ENCODE results near the gene C1GALT1C1. TPM values are rescaled to one million over a fixed set of nuclear protein-coding genes. Genes with fewer than 3 reads are reported as not detected.
"Not testable (repeated sequence)": the region's sequence is repeated elsewhere in the genome, so short reads cannot be mapped to it uniquely, and the experiment has no call there.

The C1GALT1C1 gene
- polyA plus RNA-seq, 1 of the 3 experiments (the other 2 are of a cell fraction), result 26.9 TPM

DNA sequence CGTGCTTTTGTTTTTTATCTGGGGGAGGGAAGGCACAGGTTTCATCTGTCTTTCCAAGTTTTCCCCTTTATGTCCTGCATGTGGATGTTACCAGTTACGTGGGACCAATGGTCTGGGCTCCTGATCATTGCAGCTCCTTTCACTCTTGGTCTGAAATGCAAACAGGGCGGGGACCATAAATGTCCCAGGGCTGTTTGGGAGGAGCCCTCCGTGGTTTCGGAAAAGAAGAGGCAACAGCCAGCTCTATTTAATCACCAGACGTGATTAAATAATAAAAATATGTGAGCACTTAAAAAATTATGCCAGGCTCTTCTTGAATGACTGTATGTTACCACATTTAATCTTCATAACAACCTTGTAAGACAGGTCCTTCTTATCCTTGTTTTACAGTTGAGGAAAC lies 30.8 kb upstream of the C1GALT1C1 start:
- CTCF ChIA-PET, result interaction anchor here (1.4 kb wide), 2 partner anchors 146 to 162 kb away, joined by 3 to 5 read pairs; no protein-coding TSS in a partner anchor

DNA sequence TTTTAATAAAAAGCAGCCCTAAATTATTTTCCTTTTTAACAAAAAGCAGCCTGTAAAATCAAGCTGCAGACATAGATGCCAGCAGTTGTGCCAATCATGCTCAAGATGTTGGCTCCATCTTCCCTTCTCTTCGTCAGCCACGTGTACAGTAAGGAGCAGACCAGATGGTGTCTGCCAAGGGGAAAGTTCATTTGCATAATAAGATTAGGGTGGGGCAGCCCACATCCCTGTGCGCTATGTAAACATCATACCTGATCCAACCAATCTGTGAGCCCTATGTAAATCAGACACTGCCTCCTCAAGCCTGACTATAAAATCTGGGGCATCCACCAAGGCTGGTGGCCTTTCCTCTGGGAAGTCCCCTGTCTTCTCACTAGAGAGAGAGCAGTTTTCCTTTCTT lies 23.1 kb upstream of the C1GALT1C1 start:
- Histone ChIP-seq H2AFZ (ENCODE audit: low read depth) (no peak overlapping the region), H3K27me3 (ENCODE audit: insufficient read depth) (peaks cover 6% of the 10 kb centered on the region; the same call in 1 of the 2 replicates), H3K4me3 (ENCODE audit: low read depth in 2 of 2, low read length in 1 of 2) (no peak overlapping the region), H3K4me2 (no peak overlapping the region), H4K20me1 (ENCODE audit: insufficient read depth) (no peaks in the 10 kb centered on the region), H3K4me1 (ENCODE audit: control insufficient read depth in 1 of 2, insufficient read depth in 2 of 2, low read depth in 1 of 2, low read length in 1 of 2) (no peaks in the 10 kb centered on the region), H3K79me2 (ENCODE audit: insufficient read depth) (no peaks in the 10 kb centered on the region), H3F3A (replicated peaks; ENCODE audit: insufficient read depth) (peaks cover 4% of the 10 kb centered on the region), H3K27ac (ENCODE audit: low read depth in 2 of 2, low read length in 1 of 2) (no peak overlapping the region), H3K9me3 (no peaks in the 10 kb centered on the region), H3K36me3 (replicated peaks in 1 of 2; ENCODE audit: control insufficient read depth in 1 of 2, insufficient read depth in 2 of 2, low read length in 1 of 2) (no peaks in the 10 kb centered on the region), H3K9me2 (no peaks in the 10 kb centered on the region), H3K9ac (no peak overlapping the region)
- ChIA-PET POLR2A (interaction anchor here (0.6 kb wide), 1 partner anchor 930 kb away, joined by 4 read pairs; no protein-coding TSS in a partner anchor), CTCF (interaction anchor here (1.9 kb wide), 1 partner anchor 11 kb away, joined by 8 read pairs; no protein-coding TSS in a partner anchor)
- no peak for DNase-seq
- TF ChIP-seq NRF1 (IDR thresholded peaks at IDR 0.05; ENCODE audit: low read depth, low read length) (no peak), TCF12 (IDR thresholded peaks at IDR 0.05) (no peak), GABPA (IDR thresholded peaks at IDR 0.05; ENCODE audit: low read depth) (no peak), SIN3A (IDR thresholded peaks at IDR 0.05; ENCODE audit: borderline replicate concordance, low read depth, low read length) (no peak), YY1 (IDR thresholded peaks at IDR 0.05; ENCODE audit: low read depth) (no peak), POLR2AphosphoS5 (IDR thresholded peaks at IDR 0.05; ENCODE audit: low read depth, low read length) (no peak), NFIC (IDR thresholded peaks at IDR 0.05; ENCODE audit: borderline replicate concordance) (no peak), TAF1 (IDR thresholded peaks at IDR 0.05; ENCODE audit: borderline replicate concordance, low read depth, low read length) (no peak), FOXJ3 (CRISPR knock-in tag; IDR thresholded peaks at IDR 0.05) (no peak), GATA2 (CRISPR knock-in tag; IDR thresholded peaks at IDR 0.05) (no peak), SMC3 (IDR thresholded peaks at IDR 0.05; ENCODE audit: low read depth, low read length) (no peak)
- TF ChIP-seq, protein P1, sequence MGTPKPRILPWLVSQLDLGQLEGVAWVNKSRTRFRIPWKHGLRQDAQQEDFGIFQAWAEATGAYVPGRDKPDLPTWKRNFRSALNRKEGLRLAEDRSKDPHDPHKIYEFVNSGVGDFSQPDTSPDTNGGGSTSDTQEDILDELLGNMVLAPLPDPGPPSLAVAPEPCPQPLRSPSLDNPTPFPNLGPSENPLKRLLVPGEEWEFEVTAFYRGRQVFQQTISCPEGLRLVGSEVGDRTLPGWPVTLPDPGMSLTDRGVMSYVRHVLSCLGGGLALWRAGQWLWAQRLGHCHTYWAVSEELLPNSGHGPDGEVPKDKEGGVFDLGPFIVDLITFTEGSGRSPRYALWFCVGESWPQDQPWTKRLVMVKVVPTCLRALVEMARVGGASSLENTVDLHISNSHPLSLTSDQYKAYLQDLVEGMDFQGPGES (IDR thresholded peaks at IDR 0.05; ENCODE audit: low read depth, low read length), result no peak
- TF ChIP-seq, protein P2, sequence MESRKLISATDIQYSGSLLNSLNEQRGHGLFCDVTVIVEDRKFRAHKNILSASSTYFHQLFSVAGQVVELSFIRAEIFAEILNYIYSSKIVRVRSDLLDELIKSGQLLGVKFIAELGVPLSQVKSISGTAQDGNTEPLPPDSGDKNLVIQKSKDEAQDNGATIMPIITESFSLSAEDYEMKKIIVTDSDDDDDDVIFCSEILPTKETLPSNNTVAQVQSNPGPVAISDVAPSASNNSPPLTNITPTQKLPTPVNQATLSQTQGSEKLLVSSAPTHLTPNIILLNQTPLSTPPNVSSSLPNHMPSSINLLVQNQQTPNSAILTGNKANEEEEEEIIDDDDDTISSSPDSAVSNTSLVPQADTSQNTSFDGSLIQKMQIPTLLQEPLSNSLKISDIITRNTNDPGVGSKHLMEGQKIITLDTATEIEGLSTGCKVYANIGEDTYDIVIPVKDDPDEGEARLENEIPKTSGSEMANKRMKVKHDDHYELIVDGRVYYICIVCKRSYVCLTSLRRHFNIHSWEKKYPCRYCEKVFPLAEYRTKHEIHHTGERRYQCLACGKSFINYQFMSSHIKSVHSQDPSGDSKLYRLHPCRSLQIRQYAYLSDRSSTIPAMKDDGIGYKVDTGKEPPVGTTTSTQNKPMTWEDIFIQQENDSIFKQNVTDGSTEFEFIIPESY (IDR thresholded peaks at IDR 0.05; ENCODE audit: borderline replicate concordance, low read depth), result no peak
- 41% methylated on average over 3 of the region's 3 CpGs for WGBS (ENCODE audit: low lambda C conversion rate)

More for the DNA sequence above, 30.8 kb upstream of the C1GALT1C1 start:
- Histone ChIP-seq H3K4me2 (no peak overlapping the region), H3K9me3 (no peaks in the 10 kb centered on the region), H3K27ac (ENCODE audit: low read depth in 2 of 2, low read length in 1 of 2) (no peak overlapping the region), H3K9me2 (no peaks in the 10 kb centered on the region), H3K36me3 (replicated peaks in 1 of 2; ENCODE audit: control insufficient read depth in 1 of 2, insufficient read depth in 2 of 2, low read length in 1 of 2) (no peaks in the 10 kb centered on the region), H3K27me3 (ENCODE audit: insufficient read depth) (peaks cover under 1% of the 10 kb centered on the region; the same call in 1 of the 2 replicates), H3K4me1 (ENCODE audit: control insufficient read depth in 1 of 2, insufficient read depth in 2 of 2, low read depth in 1 of 2, low read length in 1 of 2) (no peaks in the 10 kb centered on the region), H3K79me2 (ENCODE audit: insufficient read depth) (no peaks in the 10 kb centered on the region), H3K9ac (no peak overlapping the region), H3F3A (replicated peaks; ENCODE audit: insufficient read depth) (no peaks in the 10 kb centered on the region), H3K4me3 (ENCODE audit: low read depth in 2 of 2, low read length in 1 of 2) (no peak overlapping the region), H2AFZ (ENCODE audit: low read depth) (0 out of 2 replicates have a peak overlapping the region, but pooled peaks have one; percentile 13), H4K20me1 (ENCODE audit: insufficient read depth) (no peaks in the 10 kb centered on the region)
- POLR2A ChIA-PET, result no interaction called here
- TF ChIP-seq EP300 (IDR thresholded peaks at IDR 0.05; ENCODE audit: borderline replicate concordance in 1 of 2, low read depth in 1 of 2, low read length in 1 of 2) (no peak), FOXJ3 (CRISPR knock-in tag; IDR thresholded peaks at IDR 0.05) (no peak), GATA2 (CRISPR knock-in tag; IDR thresholded peaks at IDR 0.05) (no peak), NFIC (IDR thresholded peaks at IDR 0.05; ENCODE audit: borderline replicate concordance) (no peak)
- TF ChIP-seq, protein P3, sequence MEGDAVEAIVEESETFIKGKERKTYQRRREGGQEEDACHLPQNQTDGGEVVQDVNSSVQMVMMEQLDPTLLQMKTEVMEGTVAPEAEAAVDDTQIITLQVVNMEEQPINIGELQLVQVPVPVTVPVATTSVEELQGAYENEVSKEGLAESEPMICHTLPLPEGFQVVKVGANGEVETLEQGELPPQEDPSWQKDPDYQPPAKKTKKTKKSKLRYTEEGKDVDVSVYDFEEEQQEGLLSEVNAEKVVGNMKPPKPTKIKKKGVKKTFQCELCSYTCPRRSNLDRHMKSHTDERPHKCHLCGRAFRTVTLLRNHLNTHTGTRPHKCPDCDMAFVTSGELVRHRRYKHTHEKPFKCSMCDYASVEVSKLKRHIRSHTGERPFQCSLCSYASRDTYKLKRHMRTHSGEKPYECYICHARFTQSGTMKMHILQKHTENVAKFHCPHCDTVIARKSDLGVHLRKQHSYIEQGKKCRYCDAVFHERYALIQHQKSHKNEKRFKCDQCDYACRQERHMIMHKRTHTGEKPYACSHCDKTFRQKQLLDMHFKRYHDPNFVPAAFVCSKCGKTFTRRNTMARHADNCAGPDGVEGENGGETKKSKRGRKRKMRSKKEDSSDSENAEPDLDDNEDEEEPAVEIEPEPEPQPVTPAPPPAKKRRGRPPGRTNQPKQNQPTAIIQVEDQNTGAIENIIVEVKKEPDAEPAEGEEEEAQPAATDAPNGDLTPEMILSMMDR (IDR thresholded peaks at IDR 0.05), result no peak
- WGBS (ENCODE audit: low lambda C conversion rate), result 27% methylated on average over 6 of the region's 6 CpGs
- no peak for DNase-seq

DNA sequence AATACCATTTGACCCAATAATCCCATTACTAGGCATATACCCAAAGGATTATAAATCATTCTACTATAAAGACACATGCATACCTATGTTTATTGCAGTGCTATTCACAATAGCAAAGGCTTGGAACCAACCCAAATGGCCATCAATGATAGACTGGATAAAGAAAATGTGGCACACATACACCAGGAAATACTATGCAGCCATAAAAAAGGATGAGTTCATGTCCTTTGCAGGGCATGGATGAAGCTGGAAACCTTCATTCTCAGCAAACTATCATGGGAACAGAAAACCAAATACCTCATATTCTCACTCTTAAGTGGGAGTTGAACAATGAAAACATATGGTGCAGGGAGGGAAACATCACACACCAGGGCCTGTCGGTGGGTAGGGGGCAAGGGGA lies 22.4 kb upstream of the C1GALT1C1 start:
- H3K9me3 ChIP-seq; H3K9ac ChIP-seq; H3K36me3 ChIP-seq (replicated peaks in 1 of 2; ENCODE audit: control insufficient read depth in 1 of 2, insufficient read depth in 2 of 2, low read length in 1 of 2); H3K79me2 ChIP-seq (ENCODE audit: insufficient read depth); H3K9me2 ChIP-seq; H3K4me3 ChIP-seq (ENCODE audit: low read depth in 2 of 2, low read length in 1 of 2); H2AFZ ChIP-seq (ENCODE audit: low read depth); H3K27me3 ChIP-seq (ENCODE audit: insufficient read depth); H3F3A ChIP-seq (replicated peaks; ENCODE audit: insufficient read depth); POLR2A ChIA-PET; H3K27ac ChIP-seq (ENCODE audit: low read depth in 2 of 2, low read length in 1 of 2); H4K20me1 ChIP-seq (ENCODE audit: insufficient read depth); H3K4me2 ChIP-seq; DNase-seq; H3K4me1 ChIP-seq (ENCODE audit: control insufficient read depth in 1 of 2, insufficient read depth in 2 of 2, low read depth in 1 of 2, low read length in 1 of 2): not testable (repeated sequence)
- CTCF ChIA-PET, result interaction anchor here (1.9 kb wide), 1 partner anchor 12 kb away, joined by 8 read pairs; no protein-coding TSS in a partner anchor
- 33% methylated on average over 1 of the region's 1 CpG for WGBS (ENCODE audit: low lambda C conversion rate)
